Measurements from ENCODE around the gene VSIR.

DNA sequence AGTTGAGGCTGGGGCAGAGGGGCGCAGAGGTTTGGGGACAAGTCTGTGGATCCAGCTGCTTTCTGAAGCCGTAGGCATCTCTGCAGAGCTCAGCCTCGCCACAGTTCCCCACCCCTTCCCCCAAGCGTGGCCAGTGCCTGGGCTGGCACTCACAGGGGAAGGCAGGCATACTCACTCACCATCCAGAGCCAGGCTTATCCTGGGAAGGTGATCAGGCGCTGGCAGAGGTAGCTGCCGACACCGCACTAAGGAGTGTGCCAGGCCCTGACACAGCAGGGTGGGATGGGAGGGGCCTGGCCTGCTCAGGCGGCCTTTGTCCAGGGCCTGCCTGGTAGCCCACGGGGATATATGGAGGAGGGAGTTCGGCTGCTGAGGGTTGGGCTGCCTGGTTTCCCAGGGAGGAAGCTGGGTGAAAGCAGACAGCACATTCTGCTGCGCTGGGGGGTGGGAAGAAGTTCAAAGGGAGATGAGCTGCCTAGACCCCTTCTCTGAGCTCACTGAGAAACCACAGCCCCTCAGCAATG, 15.9 kb downstream of the VSIR start:
- TF ChIP-seq, protein P1, sequence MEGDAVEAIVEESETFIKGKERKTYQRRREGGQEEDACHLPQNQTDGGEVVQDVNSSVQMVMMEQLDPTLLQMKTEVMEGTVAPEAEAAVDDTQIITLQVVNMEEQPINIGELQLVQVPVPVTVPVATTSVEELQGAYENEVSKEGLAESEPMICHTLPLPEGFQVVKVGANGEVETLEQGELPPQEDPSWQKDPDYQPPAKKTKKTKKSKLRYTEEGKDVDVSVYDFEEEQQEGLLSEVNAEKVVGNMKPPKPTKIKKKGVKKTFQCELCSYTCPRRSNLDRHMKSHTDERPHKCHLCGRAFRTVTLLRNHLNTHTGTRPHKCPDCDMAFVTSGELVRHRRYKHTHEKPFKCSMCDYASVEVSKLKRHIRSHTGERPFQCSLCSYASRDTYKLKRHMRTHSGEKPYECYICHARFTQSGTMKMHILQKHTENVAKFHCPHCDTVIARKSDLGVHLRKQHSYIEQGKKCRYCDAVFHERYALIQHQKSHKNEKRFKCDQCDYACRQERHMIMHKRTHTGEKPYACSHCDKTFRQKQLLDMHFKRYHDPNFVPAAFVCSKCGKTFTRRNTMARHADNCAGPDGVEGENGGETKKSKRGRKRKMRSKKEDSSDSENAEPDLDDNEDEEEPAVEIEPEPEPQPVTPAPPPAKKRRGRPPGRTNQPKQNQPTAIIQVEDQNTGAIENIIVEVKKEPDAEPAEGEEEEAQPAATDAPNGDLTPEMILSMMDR (IDR thresholded peaks at IDR 0.05), result no peak
- no peak for TF ChIP-seq EZH2 (IDR thresholded peaks at IDR 0.05; ENCODE audit: borderline replicate concordance, insufficient read depth, low read depth, low read length, poor library complexity, severe bottlenecking)
